Adrenal gland (tissue), 12 donors: Measurements from ENCODE around the gene IL18BP. TPM values are rescaled to one million over a fixed set of nuclear protein-coding genes. Genes with fewer than 3 reads are reported as not detected.

Source experiments
- DNase-seq, 7 donors: peaks; one replicate each; pipeline ENCODE4 v3.0.0-alpha.2; 2019 to 2020
- H3K27ac ChIP-seq, 5 donors: fragments of 200-600 bp; sonication (generic) in 4 of 5; 1 replicate in 3 of 5; 2 replicates in 2 of 5; pipeline versions ENCODE4 v1.5.1 to v1.8.0; 2016 to 2020; ENCODE audit warnings: mild to moderate bottlenecking in 1 of 5
- H3K27me3 ChIP-seq: fragments of 200-600 bp; 2 replicates; pipeline ENCODE4 v1.8.0; 2021
- H3K36me3 ChIP-seq, 2 donors: fragments of 200-600 bp; replicated peaks in 1 of 2; 1 replicate in 1 of 2; 2 replicates in 1 of 2; pipeline versions ENCODE4 v1.5.1 to v1.8.0; 2018 to 2022
- H3K4me1 ChIP-seq, 2 donors: fragments of 200-600 bp; replicated peaks in 1 of 2; 1 replicate in 1 of 2; 2 replicates in 1 of 2; pipeline versions ENCODE4 v1.5.1 to v1.8.0; 2018 to 2021
- H3K4me3 ChIP-seq, 4 donors: fragments of 200-600 bp; sonication (generic) in 3 of 4; one replicate each; pipeline ENCODE4 v1.5.1; 2016 to 2018
- H3K9me3 ChIP-seq, 3 donors: fragments of 200-600 bp; sonication (generic) in 1 of 3; replicated peaks in 1 of 3; 1 replicate in 2 of 3; 2 replicates in 1 of 3; pipeline versions ENCODE4 v1.5.1 to v1.8.0; 2016 to 2021
- CTCF ChIP-seq, 6 experiments: fragments of 450-650 bp in 4 of 6; fragments of 200-600 bp in 2 of 6; sonication (generic) in 1 of 6; IDR thresholded peaks; 1 replicate in 5 of 6; 2 replicates in 1 of 6; pipeline versions ENCODE4 v1.5.1 to v1.8.0; 2016 to 2021; ENCODE audit warnings: antibody characterized with exemption in 6 of 6, mild to moderate bottlenecking in 2 of 6, moderate library complexity in 1 of 6
- POLR2A ChIP-seq, 2 donors: fragments of 450-650 bp; IDR thresholded peaks; one replicate each; pipeline ENCODE4 v1.6.1; 2017; ENCODE audit warnings: antibody characterized with exemption in 2 of 2, mild to moderate bottlenecking in 2 of 2, moderate library complexity in 1 of 2
- WGBS, 4 donors: extraction: QIAGEN DNeasy Blood & Tissue Kit in 2 of 4; methylation state at CpG; one replicate each; pipeline versions ENCODE4 v1.1.5 to v1.1.7; 2013 to 2017; 5-methylcytosine and 5-hydroxymethylcytosine counted together
- intact Hi-C, 2 donors: fragments of 100-400 bp; cut with DNase I; formaldehyde crosslinking; loops; one replicate each; pipeline versions ENCODE4 v1.14.1 to v1.15.0; 2022 to 2023
- polyA plus RNA-seq, 3 donors: library from polyadenylated mRNA; stranded (reverse); fragments of 200-250 nt in 2 of 3; fragments of 350-450 nt in 1 of 3; fragmentation: Illumina TruSeq in 1 of 3; extraction: RNeasy Lipid Tissue Mini Kit (QIAGEN cat#74804) in 1 of 3; gene quantifications; one replicate each; pipeline ENCODE4 v1.2.3, GENCODE V29; 2013 to 2014
- total RNA-seq, 9 donors: library from RNA; depleted of rRNA in 4 of 9; stranded (reverse); fragments of >200 nt in 4 of 9; fragments of 120-200 nt in 1 of 9; fragmentation: NEBNext Ultra II Directional in 1 of 9; extraction: Animal tissue kit (Norgen Biotek cat#: 25700) in 1 of 9; gene quantifications; one replicate each; pipeline versions ENCODE4 v1.1.0 to v1.2.4, GENCODE V29; 2013 to 2023
- donor health status: healthy with polysubstance abuse.
- donor health status: Bipolar disorder and iron deficiency.
- donor health status: DM: yes; HTN: yes; CAD: no.
- donor health status: DM: no; HTN: no; CAD: no.
- donor health status: DM: no; HTN: no; CAD: no.
- donor health status: DM: yes; HTN: yes; CAD: no.

The IL18BP gene
- total and polyA plus RNA-seq, 12 donors, result 3.2 to 41.2 (median 11.4) TPM

GRCh38 chr11:71988050-71988449 is 10.7 kb upstream of the IL18BP start:
- TF ChIP-seq POLR2A (IDR thresholded peaks at IDR 0.05) (no peak), CTCF (IDR thresholded peaks at IDR 0.05) (no peak)
- intact Hi-C loops, result no loop called here
- peak overlapping the region in 2 of 5 donors; percentile 3 to 28 for H3K27ac ChIP-seq
- H3K4me3 ChIP-seq, result no peak overlapping the region
- DNase-seq, result peak in 1 of 7 donors; percentile 45
- H3K4me1 ChIP-seq, result no peaks in the 10 kb centered on the region
- H3K27me3 ChIP-seq, result no peaks in the 10 kb centered on the region
- no peaks in the 10 kb centered on the region for H3K36me3 ChIP-seq
- no peaks in the 10 kb centered on the region for H3K9me3 ChIP-seq
- 66 to 74% (median 67%) methylated on average over 3 of the region's 3 CpGs for WGBS, 4 donors

GRCh38 chr11:71990701-71991100 is 8.0 kb upstream of the IL18BP start:
- no peak for DNase-seq
- intact Hi-C loops, result no loop called here
- WGBS, 4 donors, result 62 to 81% (median 63%) methylated on average over 3 of the region's 3 CpGs
- Histone ChIP-seq H3K27ac (no peak overlapping the region), H3K9me3 (no peaks in the 10 kb centered on the region), H3K4me3 (no peak overlapping the region), H3K27me3 (no peaks in the 10 kb centered on the region), H3K4me1 (no peaks in the 10 kb centered on the region), H3K36me3 (no peaks in the 10 kb centered on the region)
- no peak for TF ChIP-seq POLR2A (IDR thresholded peaks at IDR 0.05)
- no peak for TF ChIP-seq CTCF (IDR thresholded peaks at IDR 0.05)

GRCh38 chr11:71991494-71991893 is 7.2 kb upstream of the IL18BP start:
- H3K4me1 ChIP-seq, result no peaks in the 10 kb centered on the region
- no peak overlapping the region for H3K4me3 ChIP-seq
- peak overlapping the region in 1 of 5 donors; percentile 12 for H3K27ac ChIP-seq
- 67 to 92% (median 85%) methylated on average over 3 of the region's 3 CpGs for WGBS, 4 donors
- intact Hi-C loops, result no loop called here
- TF ChIP-seq CTCF (IDR thresholded peaks at IDR 0.05), result no peak
- TF ChIP-seq POLR2A (IDR thresholded peaks at IDR 0.05), result no peak
- no peaks in the 10 kb centered on the region for H3K36me3 ChIP-seq
- no peaks in the 10 kb centered on the region for H3K27me3 ChIP-seq
- no peak for DNase-seq
- no peaks in the 10 kb centered on the region for H3K9me3 ChIP-seq

GRCh38 chr11:71992136-71992730 is 6.5 kb upstream of the IL18BP start:
- intact Hi-C loops, result no loop called here
- no peaks in the 10 kb centered on the region for H3K4me1 ChIP-seq
- no peak overlapping the region for H3K27ac ChIP-seq
- H3K27me3 ChIP-seq, result no peaks in the 10 kb centered on the region
- no peaks in the 10 kb centered on the region for H3K9me3 ChIP-seq
- no peak for DNase-seq
- TF ChIP-seq CTCF (IDR thresholded peaks at IDR 0.05), result no peak
- TF ChIP-seq POLR2A (IDR thresholded peaks at IDR 0.05), result no peak
- WGBS, 4 donors, result 75 to 87% (median 84%) methylated on average over 3 of the region's 3 CpGs
- H3K36me3 ChIP-seq, result no peaks in the 10 kb centered on the region
- H3K4me3 ChIP-seq, result no peak overlapping the region
